Parathyroid adenoma (tissue), 2 donors: ENCODE data around the gene ANO4.

Experiments used
- H2AFZ ChIP-seq: fragments of 300-600 bp; sonication (generic); one replicate; pipeline ENCODE4 v1.7.0; 2017; ENCODE audit warnings: antibody characterized with exemption, mild to moderate bottlenecking
- H3K27ac ChIP-seq: fragments of 300-600 bp; sonication (generic); one replicate; pipeline ENCODE4 v1.7.0; 2017
- H3K27me3 ChIP-seq: fragments of 300-600 bp; sonication (generic); one replicate; pipeline ENCODE4 v1.7.0; 2017; ENCODE audit warnings: low read length; ENCODE audit not compliant: control insufficient read depth, insufficient read depth
- H3K36me3 ChIP-seq: fragments of 300-600 bp; sonication (generic); one replicate; pipeline ENCODE4 v1.7.0; 2017; ENCODE audit warnings: low read length; ENCODE audit not compliant: control insufficient read depth, insufficient read depth
- H3K4me1 ChIP-seq: fragments of 300-600 bp; sonication (generic); one replicate; pipeline ENCODE4 v1.7.0; 2017; ENCODE audit warnings: control low read depth
- H3K4me2 ChIP-seq: fragments of 300-600 bp; sonication (generic); one replicate; pipeline ENCODE4 v1.7.0; 2017; ENCODE audit warnings: low read length
- H3K4me3 ChIP-seq: fragments of 300-600 bp; sonication (generic); one replicate; pipeline ENCODE4 v1.7.0; 2017; ENCODE audit warnings: low read depth, low read length
- H3K79me2 ChIP-seq: fragments of 300-600 bp; sonication (generic); one replicate; pipeline ENCODE4 v1.7.0; 2017; ENCODE audit warnings: control low read depth
- H3K9ac ChIP-seq: fragments of 300-600 bp; sonication (generic); one replicate; pipeline ENCODE4 v1.7.0; 2017; ENCODE audit warnings: mild to moderate bottlenecking
- H3K9me3 ChIP-seq: fragments of 300-600 bp; sonication (generic); one replicate; pipeline ENCODE4 v1.7.0; 2017; ENCODE audit warnings: low read length; ENCODE audit not compliant: control insufficient read depth
- CTCF ChIP-seq: fragments of 300-600 bp; sonication (generic); IDR thresholded peaks from one replicate; pipeline ENCODE4 v1.7.0; 2017; ENCODE audit warnings: antibody characterized with exemption, mild to moderate bottlenecking
- donor health status: primary hyperparathyroidism.

ANO4 gene

GRCh38 chr12:100970894-100971293 lies 176.3 kb downstream of the ANO4 start:
- Histone ChIP-seq H2AFZ (no peak overlapping the region), H3K27me3 (no peaks in the 10 kb centered on the region), H3K79me2 (no peaks in the 10 kb centered on the region), H3K9me3 (no peaks in the 10 kb centered on the region), H3K27ac (no peak overlapping the region), H3K9ac (no peak overlapping the region), H3K4me2 (no peak overlapping the region), H3K36me3 (no peaks in the 10 kb centered on the region), H3K4me1 (no peaks in the 10 kb centered on the region), H3K4me3 (no peak overlapping the region)
- no peak for TF ChIP-seq CTCF

GRCh38 chr12:100972121-100972520 lies 177.5 kb downstream of the ANO4 start:
- Histone ChIP-seq H2AFZ (no peak overlapping the region), H3K4me3 (no peak overlapping the region), H3K79me2 (no peaks in the 10 kb centered on the region), H3K36me3 (no peaks in the 10 kb centered on the region), H3K4me1 (no peaks in the 10 kb centered on the region), H3K9me3 (no peaks in the 10 kb centered on the region), H3K4me2 (no peak overlapping the region), H3K27ac (no peak overlapping the region), H3K27me3 (no peaks in the 10 kb centered on the region), H3K9ac (no peak overlapping the region)
- TF ChIP-seq CTCF = no peak

- Histone ChIP-seq H3K9ac (no peak overlapping the region), H3K4me2 (no peak overlapping the region), H3K79me2 (no peaks in the 10 kb centered on the region), H3K27me3 (no peaks in the 10 kb centered on the region), H3K4me1 (no peaks in the 10 kb centered on the region), H3K27ac (no peak overlapping the region), H3K9me3 (no peaks in the 10 kb centered on the region), H2AFZ (no peak overlapping the region), H3K36me3 (no peaks in the 10 kb centered on the region), H3K4me3 (no peak overlapping the region)
- no peak for TF ChIP-seq CTCF
Observed at GRCh38 chr12:100974341-100974740, 179.8 kb downstream of the ANO4 start.

DNA sequence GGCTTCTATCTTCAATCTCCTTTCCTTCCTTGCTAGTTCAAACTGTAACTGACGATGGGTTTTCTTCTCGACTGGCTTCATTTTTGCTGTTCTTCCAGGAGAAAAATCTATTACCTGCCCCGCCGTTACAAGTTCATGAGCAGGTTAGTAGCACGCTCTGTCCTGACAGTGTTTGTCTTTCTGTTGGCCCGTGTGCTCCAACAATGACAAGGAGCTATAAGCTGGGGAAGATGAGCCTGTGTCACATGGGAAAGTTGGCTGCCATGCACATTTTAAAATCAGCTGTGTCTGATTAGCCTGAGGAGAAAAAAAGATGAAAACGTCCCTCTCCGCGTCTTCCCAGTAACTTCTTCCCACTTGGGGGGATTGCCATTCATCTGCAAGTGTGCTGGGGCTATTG lies 180.2 kb downstream of the ANO4 start:
- no peaks in the 10 kb centered on the region for H3K36me3 ChIP-seq
- no peaks in the 10 kb centered on the region for H3K79me2 ChIP-seq
- H3K4me3 ChIP-seq = no peak overlapping the region
- H3K27ac ChIP-seq = no peak overlapping the region
- TF ChIP-seq CTCF = no peak
- no peak overlapping the region for H3K4me2 ChIP-seq
- H3K27me3 ChIP-seq = no peaks in the 10 kb centered on the region
- H3K9ac ChIP-seq = no peak overlapping the region
- H2AFZ ChIP-seq = no peak overlapping the region
- no peaks in the 10 kb centered on the region for H3K4me1 ChIP-seq
- no peaks in the 10 kb centered on the region for H3K9me3 ChIP-seq

DNA sequence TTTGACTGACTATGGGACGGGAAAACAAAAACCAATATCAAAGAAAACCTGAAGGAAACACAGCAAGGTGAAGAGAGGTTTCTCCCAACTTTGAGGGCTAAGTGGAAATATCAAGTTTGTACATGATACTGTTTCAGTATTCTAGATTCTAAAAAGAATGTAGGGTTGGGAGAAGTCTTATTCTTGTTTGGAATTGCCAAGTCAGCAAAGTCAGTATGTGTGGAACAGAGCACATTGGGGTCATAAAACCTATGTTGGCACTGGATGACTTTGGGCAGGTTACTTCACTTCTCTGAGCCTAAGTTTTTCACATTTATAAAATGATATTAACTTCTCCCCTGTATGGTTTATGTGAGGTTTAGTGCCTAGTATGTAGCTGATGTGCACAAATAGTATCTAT lies 182.2 kb downstream of the ANO4 start:
- no peaks in the 10 kb centered on the region for H3K27me3 ChIP-seq
- H2AFZ ChIP-seq = no peak overlapping the region
- no peaks in the 10 kb centered on the region for H3K4me1 ChIP-seq
- no peaks in the 10 kb centered on the region for H3K9me3 ChIP-seq
- no peak overlapping the region for H3K27ac ChIP-seq
- H3K79me2 ChIP-seq = no peaks in the 10 kb centered on the region
- no peak overlapping the region for H3K9ac ChIP-seq
- H3K4me3 ChIP-seq = no peak overlapping the region
- H3K4me2 ChIP-seq = no peak overlapping the region
- H3K36me3 ChIP-seq = no peaks in the 10 kb centered on the region
- TF ChIP-seq CTCF = no peak
